ENCODE data around the gene SLC38A10.

SLC38A10 gene

DNA sequence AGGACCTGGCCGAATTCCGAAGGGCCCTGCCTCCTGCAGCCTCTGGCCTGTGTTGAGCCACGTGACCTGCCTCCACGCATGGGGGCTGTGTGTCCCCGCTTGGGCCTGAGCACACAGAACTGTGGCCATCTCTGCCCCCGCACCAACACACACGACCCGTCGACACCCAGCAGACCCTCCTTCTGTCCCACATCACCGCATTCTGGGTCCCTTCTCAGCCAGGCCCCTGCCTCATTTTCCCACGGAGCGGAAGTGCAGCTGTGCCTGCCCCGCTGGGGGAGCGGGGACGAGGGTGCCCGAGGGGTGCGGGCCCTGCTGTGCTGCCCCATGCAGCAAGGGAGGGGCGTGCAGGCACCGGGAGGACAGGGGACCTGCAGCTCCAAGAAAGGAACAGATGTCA, 37.6 kb downstream of the SLC38A10 start:
- no peaks in the 10 kb centered on the region for H3K4me1 ChIP-seq (ENCODE audit: control insufficient read depth, low read depth, low read length)
- WGBS (ENCODE audit: extremely low coverage, insufficient coverage, low lambda C conversion rate), result no CpG with 5 or more reads among the region's 19 CpGs
- no peak overlapping the region for H3K23ac ChIP-seq (ENCODE audit: low read length)
- no peak overlapping the region for H3K27ac ChIP-seq (ENCODE audit: low read depth, low read length)
- no peak overlapping the region for H3K18ac ChIP-seq (ENCODE audit: low read length)
- H4K5ac ChIP-seq (ENCODE audit: low read length), result no peak overlapping the region
- no peaks in the 10 kb centered on the region for H3K79me2 ChIP-seq (ENCODE audit: control insufficient read depth, insufficient read depth, low read length)
- no peak overlapping the region for H3K9ac ChIP-seq (ENCODE audit: low read length)
- H3K27me3 ChIP-seq (ENCODE audit: insufficient read depth, low read length, poor library complexity), result no peaks in the 10 kb centered on the region
- no peak overlapping the region for H2AK5ac ChIP-seq (ENCODE audit: low read length)
- H2BK5ac ChIP-seq (ENCODE audit: low read length), result no peak overlapping the region
- no peak for DNase-seq
- H3K4ac ChIP-seq (ENCODE audit: low read depth, low read length), result no peak overlapping the region
- no peak overlapping the region for H2BK15ac ChIP-seq (replicated peaks; ENCODE audit: low read depth)
- no peak overlapping the region for H4K8ac ChIP-seq (ENCODE audit: low read depth, low read length)
- H3K4me3 ChIP-seq (ENCODE audit: low read length), result no peak overlapping the region
- H2BK120ac ChIP-seq (ENCODE audit: low read depth, low read length), result no peak overlapping the region
- no peak overlapping the region for H3K4me2 ChIP-seq (ENCODE audit: low read length)
- peaks cover 3% of the 10 kb centered on the region for H3K79me1 ChIP-seq (ENCODE audit: low read length)
- H3K36me3 ChIP-seq (ENCODE audit: control insufficient read depth, insufficient read depth, low read length), result peaks cover 1% of the 10 kb centered on the region
- no peak overlapping the region for H3K56ac ChIP-seq (ENCODE audit: low read length)

DNA sequence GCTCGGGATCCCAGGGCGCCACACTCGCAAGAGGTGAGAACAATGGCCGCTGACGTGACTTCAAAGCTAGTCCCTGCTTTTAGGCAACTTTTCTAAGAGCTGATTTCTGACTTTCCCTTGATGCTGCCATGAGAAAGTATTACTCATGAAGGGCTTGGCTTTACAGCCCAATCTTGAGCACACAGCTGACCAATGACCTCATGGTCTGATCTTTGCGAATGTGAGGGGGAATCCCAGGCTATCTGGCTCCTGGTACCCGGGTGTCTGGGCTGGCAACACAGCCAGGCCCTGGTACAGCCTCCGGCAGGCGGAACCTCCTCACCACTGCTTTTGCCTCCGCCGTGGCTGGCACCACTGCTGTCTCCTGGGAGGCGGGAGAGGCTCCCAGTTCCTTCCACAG, 38.5 kb downstream of the SLC38A10 start:
- no peak overlapping the region for H3K9ac ChIP-seq (ENCODE audit: low read length)
- H2BK15ac ChIP-seq (replicated peaks; ENCODE audit: low read depth), result no peak overlapping the region
- H3K4me3 ChIP-seq (ENCODE audit: low read length), result no peak overlapping the region
- H2BK5ac ChIP-seq (ENCODE audit: low read length), result no peak overlapping the region
- no peaks in the 10 kb centered on the region for H3K27me3 ChIP-seq (ENCODE audit: insufficient read depth, low read length, poor library complexity)
- no peak for DNase-seq
- no peaks in the 10 kb centered on the region for H3K79me2 ChIP-seq (ENCODE audit: control insufficient read depth, insufficient read depth, low read length)
- H3K79me1 ChIP-seq (ENCODE audit: low read length), result peaks cover 3% of the 10 kb centered on the region
- no peak overlapping the region for H3K4ac ChIP-seq (ENCODE audit: low read depth, low read length)
- no peak overlapping the region for H3K4me2 ChIP-seq (ENCODE audit: low read length)
- H3K27ac ChIP-seq (ENCODE audit: low read depth, low read length), result no peak overlapping the region
- H2AK5ac ChIP-seq (ENCODE audit: low read length), result no peak overlapping the region
- H3K56ac ChIP-seq (ENCODE audit: low read length), result no peak overlapping the region
- H3K18ac ChIP-seq (ENCODE audit: low read length), result no peak overlapping the region
- no peak overlapping the region for H3K23ac ChIP-seq (ENCODE audit: low read length)
- H2BK120ac ChIP-seq (ENCODE audit: low read depth, low read length), result no peak overlapping the region
- no peak overlapping the region for H4K5ac ChIP-seq (ENCODE audit: low read length)
- H3K36me3 ChIP-seq (ENCODE audit: control insufficient read depth, insufficient read depth, low read length), result peaks cover 1% of the 10 kb centered on the region
- WGBS (ENCODE audit: extremely low coverage, insufficient coverage, low lambda C conversion rate), result no CpG with 5 or more reads among the region's 12 CpGs
- no peak overlapping the region for H4K8ac ChIP-seq (ENCODE audit: low read depth, low read length)
- H3K4me1 ChIP-seq (ENCODE audit: control insufficient read depth, low read depth, low read length), result no peaks in the 10 kb centered on the region

DNA sequence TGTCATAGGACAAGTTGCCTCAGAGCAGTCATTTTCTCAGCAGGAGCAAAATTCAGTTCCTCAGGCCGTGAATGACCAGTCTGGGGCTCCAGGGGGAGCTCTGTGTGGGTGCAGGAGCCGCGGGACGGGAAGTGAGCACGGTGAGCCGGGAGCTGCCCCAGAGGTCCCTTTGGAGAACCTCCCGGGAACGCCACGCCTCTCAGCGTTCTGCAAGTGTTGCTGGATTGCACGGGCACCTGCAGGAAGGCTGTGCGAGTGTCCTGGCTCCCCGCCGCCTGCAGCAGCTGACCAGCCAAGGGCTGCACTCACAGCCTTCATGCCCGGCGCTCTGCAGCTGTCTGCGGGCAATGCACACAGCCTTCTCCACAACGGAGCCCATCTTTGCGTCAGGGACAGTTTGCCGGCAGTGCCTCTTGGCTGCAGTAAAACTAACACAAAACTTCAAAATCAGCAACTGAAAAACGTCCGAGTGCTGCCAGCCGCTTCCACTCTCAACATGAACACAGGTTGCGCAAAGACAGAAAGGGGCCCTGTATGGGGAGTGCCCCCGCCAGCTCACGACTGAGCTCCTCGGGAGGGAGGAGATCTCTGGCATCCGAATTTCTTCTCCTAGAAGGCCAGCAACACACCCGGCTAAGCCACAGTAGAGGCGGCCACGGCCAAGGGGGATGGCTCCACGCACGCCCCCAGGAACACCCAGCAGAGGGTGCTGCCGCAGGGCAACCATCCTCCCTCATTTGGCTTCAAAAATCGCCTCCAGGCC, 40.0 kb downstream of the SLC38A10 start:
- Histone ChIP-seq H4K8ac (ENCODE audit: low read depth, low read length) (no peak overlapping the region), H3K4me3 (ENCODE audit: low read length) (no peak overlapping the region), H2BK120ac (ENCODE audit: low read depth, low read length) (no peak overlapping the region), H3K27ac (ENCODE audit: low read depth, low read length) (no peak overlapping the region), H2BK15ac (replicated peaks; ENCODE audit: low read depth) (no peak overlapping the region), H3K36me3 (ENCODE audit: control insufficient read depth, insufficient read depth, low read length) (peaks cover 1% of the 10 kb centered on the region), H3K27me3 (ENCODE audit: insufficient read depth, low read length, poor library complexity) (no peaks in the 10 kb centered on the region), H2BK5ac (ENCODE audit: low read length) (no peak overlapping the region), H3K4me2 (ENCODE audit: low read length) (no peak overlapping the region), H4K5ac (ENCODE audit: low read length) (no peak overlapping the region), H2AK5ac (ENCODE audit: low read length) (no peak overlapping the region), H3K23ac (ENCODE audit: low read length) (no peak overlapping the region), H3K4me1 (ENCODE audit: control insufficient read depth, low read depth, low read length) (no peaks in the 10 kb centered on the region), H3K4ac (ENCODE audit: low read depth, low read length) (no peak overlapping the region), H3K79me2 (ENCODE audit: control insufficient read depth, insufficient read depth, low read length) (no peaks in the 10 kb centered on the region), H3K79me1 (ENCODE audit: low read length) (peaks cover 3% of the 10 kb centered on the region), H3K18ac (ENCODE audit: low read length) (no peak overlapping the region), H3K56ac (ENCODE audit: low read length) (no peak overlapping the region), H3K9ac (ENCODE audit: low read length) (no peak overlapping the region)
- WGBS (ENCODE audit: extremely low coverage, insufficient coverage, low lambda C conversion rate), result no CpG with 5 or more reads among the region's 35 CpGs
- peak; percentile 73 for DNase-seq

DNA sequence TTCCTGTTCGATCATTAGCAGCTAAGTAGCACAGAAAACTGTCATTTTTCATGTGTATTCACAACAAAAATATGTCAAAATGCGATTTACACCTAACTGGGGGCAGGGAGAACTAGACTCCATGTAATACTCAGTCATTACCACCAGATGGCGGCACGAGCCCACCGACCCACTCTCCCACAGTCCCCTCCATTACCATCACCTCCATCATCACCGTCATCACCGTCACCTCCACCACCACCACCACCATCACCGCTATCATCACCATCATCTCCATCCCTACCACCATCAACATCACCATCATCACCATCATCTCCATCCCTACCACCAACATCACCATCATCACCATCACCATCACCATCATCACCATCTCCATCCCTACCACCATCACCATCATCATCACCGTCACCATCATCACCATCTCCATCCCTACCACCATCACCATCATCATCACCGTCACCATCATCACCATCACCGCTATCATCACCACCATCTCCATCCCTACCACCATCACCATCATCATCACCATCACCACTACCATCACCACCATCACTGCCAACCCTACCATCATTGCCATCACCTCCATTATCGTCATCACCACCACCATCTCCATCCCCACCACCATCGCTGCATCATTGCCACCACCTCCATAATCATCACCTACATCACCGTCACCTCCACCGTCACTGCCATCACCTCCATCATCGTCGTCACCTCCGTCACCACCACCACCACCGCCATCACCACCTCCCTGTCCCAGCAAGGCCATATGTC, 41.6 kb downstream of the SLC38A10 start:
- no peaks in the 10 kb centered on the region for H3K4me1 ChIP-seq (ENCODE audit: control insufficient read depth, low read depth, low read length)
- H2BK5ac ChIP-seq (ENCODE audit: low read length), result no peak overlapping the region
- H3K79me2 ChIP-seq (ENCODE audit: control insufficient read depth, insufficient read depth, low read length), result no peaks in the 10 kb centered on the region
- no peak overlapping the region for H3K4ac ChIP-seq (ENCODE audit: low read depth, low read length)
- H4K5ac ChIP-seq (ENCODE audit: low read length), result no peak overlapping the region
- DNase-seq, result no peak
- H4K8ac ChIP-seq (ENCODE audit: low read depth, low read length), result no peak overlapping the region
- H3K56ac ChIP-seq (ENCODE audit: low read length), result no peak overlapping the region
- H2AK5ac ChIP-seq (ENCODE audit: low read length), result no peak overlapping the region
- 100% methylated on average over 4 of the region's 19 CpGs for WGBS (ENCODE audit: extremely low coverage, insufficient coverage, low lambda C conversion rate)
- no peak overlapping the region for H2BK120ac ChIP-seq (ENCODE audit: low read depth, low read length)
- H3K23ac ChIP-seq (ENCODE audit: low read length), result no peak overlapping the region
- H3K18ac ChIP-seq (ENCODE audit: low read length), result no peak overlapping the region
- H3K9ac ChIP-seq (ENCODE audit: low read length), result no peak overlapping the region
- H3K4me3 ChIP-seq (ENCODE audit: low read length), result no peak overlapping the region
- peaks cover 3% of the 10 kb centered on the region for H3K79me1 ChIP-seq (ENCODE audit: low read length)
- no peak overlapping the region for H2BK15ac ChIP-seq (replicated peaks; ENCODE audit: low read depth)
- H3K4me2 ChIP-seq (ENCODE audit: low read length), result no peak overlapping the region
- no peak overlapping the region for H3K27ac ChIP-seq (ENCODE audit: low read depth, low read length)
- H3K27me3 ChIP-seq (ENCODE audit: insufficient read depth, low read length, poor library complexity), result no peaks in the 10 kb centered on the region
- no peaks in the 10 kb centered on the region for H3K36me3 ChIP-seq (ENCODE audit: control insufficient read depth, insufficient read depth, low read length)

DNA sequence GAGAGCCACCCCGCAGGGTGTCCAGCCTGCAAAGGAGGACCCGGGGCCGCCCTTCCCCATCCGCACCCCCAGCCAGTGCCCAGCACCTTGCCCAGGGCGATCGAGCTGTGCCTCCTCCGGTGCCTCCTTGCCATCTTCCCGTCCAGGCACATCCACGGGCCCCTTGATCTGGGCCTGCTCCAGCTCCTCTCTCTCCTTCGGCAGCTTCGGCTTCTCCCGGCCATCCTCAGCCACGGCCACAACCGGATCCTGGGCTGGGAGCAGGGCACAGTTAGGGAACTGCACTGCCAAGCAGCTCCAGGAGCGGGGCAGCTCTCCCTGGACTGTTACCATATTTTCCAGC, 42.1 kb downstream of the SLC38A10 start:
- Histone ChIP-seq H4K8ac (ENCODE audit: low read depth, low read length) (no peak overlapping the region), H2BK120ac (ENCODE audit: low read depth, low read length) (no peak overlapping the region), H4K5ac (ENCODE audit: low read length) (no peak overlapping the region), H3K18ac (ENCODE audit: low read length) (no peak overlapping the region), H3K27me3 (ENCODE audit: insufficient read depth, low read length, poor library complexity) (no peaks in the 10 kb centered on the region), H3K4me2 (ENCODE audit: low read length) (no peak overlapping the region), H3K9ac (ENCODE audit: low read length) (no peak overlapping the region), H2BK15ac (replicated peaks; ENCODE audit: low read depth) (no peak overlapping the region), H2AK5ac (ENCODE audit: low read length) (no peak overlapping the region), H3K79me2 (ENCODE audit: control insufficient read depth, insufficient read depth, low read length) (no peaks in the 10 kb centered on the region), H3K79me1 (ENCODE audit: low read length) (peaks cover 3% of the 10 kb centered on the region), H3K23ac (ENCODE audit: low read length) (no peak overlapping the region), H3K56ac (ENCODE audit: low read length) (no peak overlapping the region), H2BK5ac (ENCODE audit: low read length) (no peak overlapping the region), H3K4me3 (ENCODE audit: low read length) (no peak overlapping the region), H3K4ac (ENCODE audit: low read depth, low read length) (no peak overlapping the region), H3K27ac (ENCODE audit: low read depth, low read length) (no peak overlapping the region), H3K36me3 (ENCODE audit: control insufficient read depth, insufficient read depth, low read length) (no peaks in the 10 kb centered on the region), H3K4me1 (ENCODE audit: control insufficient read depth, low read depth, low read length) (no peaks in the 10 kb centered on the region)
- no CpG with 5 or more reads among the region's 15 CpGs for WGBS (ENCODE audit: extremely low coverage, insufficient coverage, low lambda C conversion rate)
- no peak for DNase-seq

Measured in mesendoderm (in vitro differentiated cells).